Activated CD8-positive, alpha-beta memory T cell treated with anti-CD3 and anti-CD28 coated beads for 36 hours (primary cell): ENCODE results near the gene LMF1. TPM values are rescaled to one million over a fixed set of nuclear protein-coding genes. Genes with fewer than 3 reads are reported as not detected.

Experiments
- CTCF ChIA-PET: fragments of 350-600 bp; sonication (Branson Sonifier 250); formaldehyde crosslinking; loops from one replicate; lab custom pipeline; 2021; ENCODE audit warnings: antibody characterized with exemption; lab: Charles Lee
- POLR2A ChIA-PET: fragments of 350-600 bp; sonication (Branson Sonifier 250); formaldehyde crosslinking; loops from one replicate; lab custom pipeline; 2021; ENCODE audit warnings: antibody characterized with exemption; lab: Charles Lee
- total RNA-seq, 2 experiments: library from RNA; stranded (reverse); gene quantifications; one replicate each; pipeline ENCODE4 v1.2.3, GENCODE V29; 2021

The LMF1 gene
- total RNA-seq, 2 experiments from 2014 or later = 7.7 to 7.8 TPM

- CTCF ChIA-PET = no interaction called here
- POLR2A ChIA-PET = no interaction called here
Measured at GRCh38 chr16:924806-925205, 46.0 kb downstream of the LMF1 start.

GRCh38 chr16:924063-924462, 46.7 kb downstream of the LMF1 start:
- POLR2A ChIA-PET = no interaction called here
- CTCF ChIA-PET = no interaction called here

- ChIA-PET CTCF (no interaction called here), POLR2A (no interaction called here)
Measured at GRCh38 chr16:923184-923583, 47.6 kb downstream of the LMF1 start.

- POLR2A ChIA-PET = no interaction called here
- CTCF ChIA-PET = no interaction called here
Measured at GRCh38 chr16:922051-922450, 48.7 kb downstream of the LMF1 start.

GRCh38 chr16:921321-921905, 49.4 kb downstream of the LMF1 start:
- POLR2A ChIA-PET = no interaction called here
- CTCF ChIA-PET = no interaction called here

GRCh38 chr16:920717-921116, 50.1 kb downstream of the LMF1 start:
- ChIA-PET POLR2A (no interaction called here), CTCF (no interaction called here)

GRCh38 chr16:920051-920681, 50.6 kb downstream of the LMF1 start:
- POLR2A ChIA-PET = no interaction called here
- CTCF ChIA-PET = no interaction called here

GRCh38 chr16:919658-920050, 51.1 kb downstream of the LMF1 start:
- ChIA-PET CTCF (no interaction called here), POLR2A (no interaction called here)

GRCh38 chr16:918741-919657, 51.8 kb downstream of the LMF1 start:
- ChIA-PET CTCF (no interaction called here), POLR2A (no interaction called here)

- CTCF ChIA-PET = no interaction called here
- POLR2A ChIA-PET = no interaction called here
Measured at GRCh38 chr16:918068-918467, 52.7 kb downstream of the LMF1 start.

- POLR2A ChIA-PET = no interaction called here
- CTCF ChIA-PET = no interaction called here
Measured at GRCh38 chr16:917591-918061, 53.2 kb downstream of the LMF1 start.

- CTCF ChIA-PET = no interaction called here
- POLR2A ChIA-PET = no interaction called here
Measured at GRCh38 chr16:916035-916799, 54.6 kb downstream of the LMF1 start.

- POLR2A ChIA-PET = no interaction called here
- CTCF ChIA-PET = no interaction called here
Measured at GRCh38 chr16:915546-915945, 55.2 kb downstream of the LMF1 start.

- ChIA-PET POLR2A (no interaction called here), CTCF (no interaction called here)
Measured at GRCh38 chr16:914440-914839, 56.3 kb downstream of the LMF1 start.

- ChIA-PET POLR2A (no interaction called here), CTCF (no interaction called here)
Measured at GRCh38 chr16:913817-914439, 56.9 kb downstream of the LMF1 start.

GRCh38 chr16:912684-913613, 57.8 kb downstream of the LMF1 start:
- POLR2A ChIA-PET = no interaction called here
- CTCF ChIA-PET = no interaction called here

- ChIA-PET CTCF (no interaction called here), POLR2A (no interaction called here)
Measured at GRCh38 chr16:912322-912683, 58.5 kb downstream of the LMF1 start.

- CTCF ChIA-PET = no interaction called here
- POLR2A ChIA-PET = no interaction called here
Measured at GRCh38 chr16:911604-912321, 59.0 kb downstream of the LMF1 start.
